Left lung (tissue), 10 donors: ENCODE results near the gene RNF31. TPM values are rescaled to one million over a fixed set of nuclear protein-coding genes. Genes with fewer than 3 reads are reported as not detected.

Experiments
- ATAC-seq: fragments of 200-7000 bp; cut with Tn5 transposase; one replicate; pipeline ENCODE4 v1.9.1; 2020; ENCODE audit warnings: moderate library complexity
- DNase-seq, 4 donors: peaks; one replicate each; pipeline ENCODE4 v3.0.0-alpha.2; 2013 to 2020
- H3K27ac ChIP-seq, 2 donors: fragments of 200-600 bp; sonication (generic) in 1 of 2; one replicate each; pipeline versions ENCODE4 v1.5.0 to v1.8.0; 2020 to 2021
- H3K27me3 ChIP-seq, 2 donors: fragments of 200-600 bp; sonication (generic) in 1 of 2; one replicate each; pipeline versions ENCODE4 v1.5.0 to v1.8.0; 2020 to 2021
- H3K36me3 ChIP-seq, 2 donors: fragments of 200-600 bp; sonication (generic) in 1 of 2; one replicate each; pipeline versions ENCODE4 v1.5.0 to v1.8.0; 2020 to 2021
- H3K4me1 ChIP-seq, 2 donors: fragments of 200-600 bp; one replicate each; pipeline ENCODE4 v1.8.0; 2021
- H3K4me3 ChIP-seq, 2 donors: fragments of 200-600 bp; sonication (generic) in 1 of 2; one replicate each; pipeline versions ENCODE4 v1.5.0 to v1.8.0; 2020 to 2021; ENCODE audit warnings: mild to moderate bottlenecking in 1 of 2
- H3K9me3 ChIP-seq, 2 donors: fragments of 200-600 bp; sonication (generic) in 1 of 2; one replicate each; pipeline versions ENCODE4 v1.5.0 to v1.8.0; 2020 to 2021
- intact Hi-C, 2 donors: fragments of 100-400 bp; cut with DNase I; formaldehyde crosslinking; loops; one replicate each; pipeline versions ENCODE4 v1.11.2 to v1.14.2; 2022
- polyA plus RNA-seq, 6 donors: library from polyadenylated mRNA; unstranded; fragments of 120-200 nt; gene quantifications; one replicate each; pipeline ENCODE4 v1.2.1, GENCODE V29; 2013; ENCODE audit not compliant: insufficient read length in 6 of 6
- total RNA-seq, 2 donors: library from RNA; stranded (reverse); fragmentation: NEBNext Ultra II Directional; extraction: Animal tissue kit (Norgen Biotek cat#: 25700); gene quantifications; one replicate each; pipeline ENCODE4 v1.2.1, GENCODE V29; 2021
- TF ChIP-seq, protein P1 (sequence below), 2 donors: fragments of 200-600 bp; sonication (generic) in 1 of 2; IDR thresholded peaks; one replicate each; pipeline versions ENCODE4 v1.5.0 to v1.8.0; 2021; ENCODE audit warnings: antibody characterized with exemption in 2 of 2
- donor health status: DM: no; HTN: yes; CAD: no.
- donor health status: DM: no; HTN: no; CAD: no.

The RNF31 gene
- total and polyA plus RNA-seq, 8 donors: 42.4 to 69.9 (median 54.6) TPM

DNA sequence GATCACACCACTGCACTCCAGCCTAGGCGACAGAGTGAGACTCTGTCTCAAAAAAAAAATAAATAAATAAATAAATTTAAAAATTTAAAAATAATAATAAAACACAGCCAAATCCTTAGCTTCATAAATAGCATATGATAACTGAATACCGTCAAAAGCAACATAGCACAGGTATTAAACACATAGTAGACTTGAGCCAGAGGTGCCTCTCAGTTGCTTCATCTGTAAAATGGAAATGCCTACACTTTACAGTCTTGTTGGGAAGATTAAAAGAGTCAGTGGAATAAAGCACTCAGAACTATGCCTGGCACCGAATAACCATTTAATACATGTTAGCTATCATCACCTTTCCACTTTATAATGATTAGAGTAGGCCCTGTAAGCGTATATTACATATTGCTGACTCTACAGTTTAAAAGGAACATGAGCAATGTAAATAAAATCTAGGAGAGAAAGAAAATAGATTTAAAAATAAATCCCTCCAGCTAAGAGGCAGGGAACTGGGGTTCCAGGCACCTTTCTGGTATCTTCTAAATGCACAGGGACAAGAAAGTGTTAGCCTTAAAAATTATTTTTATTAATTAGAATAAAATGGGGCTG, 40.5 kb upstream of the RNF31 start:
- ATAC-seq (no peak), DNase-seq (no peak)
- H3K27ac ChIP-seq: no peak overlapping the region
- TF ChIP-seq, protein P1, sequence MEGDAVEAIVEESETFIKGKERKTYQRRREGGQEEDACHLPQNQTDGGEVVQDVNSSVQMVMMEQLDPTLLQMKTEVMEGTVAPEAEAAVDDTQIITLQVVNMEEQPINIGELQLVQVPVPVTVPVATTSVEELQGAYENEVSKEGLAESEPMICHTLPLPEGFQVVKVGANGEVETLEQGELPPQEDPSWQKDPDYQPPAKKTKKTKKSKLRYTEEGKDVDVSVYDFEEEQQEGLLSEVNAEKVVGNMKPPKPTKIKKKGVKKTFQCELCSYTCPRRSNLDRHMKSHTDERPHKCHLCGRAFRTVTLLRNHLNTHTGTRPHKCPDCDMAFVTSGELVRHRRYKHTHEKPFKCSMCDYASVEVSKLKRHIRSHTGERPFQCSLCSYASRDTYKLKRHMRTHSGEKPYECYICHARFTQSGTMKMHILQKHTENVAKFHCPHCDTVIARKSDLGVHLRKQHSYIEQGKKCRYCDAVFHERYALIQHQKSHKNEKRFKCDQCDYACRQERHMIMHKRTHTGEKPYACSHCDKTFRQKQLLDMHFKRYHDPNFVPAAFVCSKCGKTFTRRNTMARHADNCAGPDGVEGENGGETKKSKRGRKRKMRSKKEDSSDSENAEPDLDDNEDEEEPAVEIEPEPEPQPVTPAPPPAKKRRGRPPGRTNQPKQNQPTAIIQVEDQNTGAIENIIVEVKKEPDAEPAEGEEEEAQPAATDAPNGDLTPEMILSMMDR (IDR thresholded peaks at IDR 0.05): no peak
- no peak overlapping the region for H3K4me3 ChIP-seq
- H3K4me1 ChIP-seq: peaks cover 0 to 16% of the 10 kb centered on the region in 2 donors
- peaks cover 0 to 21% of the 10 kb centered on the region in 2 donors for H3K36me3 ChIP-seq
- H3K27me3 ChIP-seq: no peaks in the 10 kb centered on the region
- no peaks in the 10 kb centered on the region for H3K9me3 ChIP-seq
- intact Hi-C loops: no loop called here

DNA sequence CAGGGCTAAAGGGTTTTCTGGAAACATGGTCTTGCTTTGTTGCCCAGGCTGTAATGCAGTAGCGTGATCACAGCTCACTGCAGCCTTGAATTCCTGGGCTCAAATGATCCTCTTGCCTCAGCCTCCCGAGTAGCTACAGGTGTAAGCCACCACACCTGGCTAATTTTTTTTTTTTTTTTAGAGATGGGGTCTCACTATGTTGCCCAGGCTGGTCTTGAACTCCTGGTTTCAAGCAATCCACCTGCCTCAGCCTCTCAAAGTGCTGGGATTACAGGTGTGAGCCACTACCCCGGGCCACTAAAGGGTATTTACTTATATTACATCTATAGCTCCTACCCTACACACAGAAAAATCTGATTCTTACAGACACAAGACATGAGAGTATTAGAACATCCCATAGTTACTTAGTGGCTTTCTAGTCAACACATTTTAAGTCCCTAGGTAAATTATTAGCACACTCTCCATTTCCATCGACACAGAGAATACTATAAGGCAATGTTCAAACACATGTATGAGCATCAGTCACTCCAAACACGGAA, 38.9 kb upstream of the RNF31 start:
- DNase-seq: no peak
- TF ChIP-seq, protein P1 (IDR thresholded peaks at IDR 0.05): no peak
- H3K27me3 ChIP-seq: no peaks in the 10 kb centered on the region
- H3K36me3 ChIP-seq: peaks cover 0 to 8% of the 10 kb centered on the region in 2 donors
- intact Hi-C loops: no loop called here
- no peaks in the 10 kb centered on the region for H3K9me3 ChIP-seq
- no peak for ATAC-seq
- H3K27ac ChIP-seq: peak overlapping the region; percentile 55 to 56
- H3K4me1 ChIP-seq: peaks cover 0 to 19% of the 10 kb centered on the region in 2 donors
- H3K4me3 ChIP-seq: no peak overlapping the region

DNA sequence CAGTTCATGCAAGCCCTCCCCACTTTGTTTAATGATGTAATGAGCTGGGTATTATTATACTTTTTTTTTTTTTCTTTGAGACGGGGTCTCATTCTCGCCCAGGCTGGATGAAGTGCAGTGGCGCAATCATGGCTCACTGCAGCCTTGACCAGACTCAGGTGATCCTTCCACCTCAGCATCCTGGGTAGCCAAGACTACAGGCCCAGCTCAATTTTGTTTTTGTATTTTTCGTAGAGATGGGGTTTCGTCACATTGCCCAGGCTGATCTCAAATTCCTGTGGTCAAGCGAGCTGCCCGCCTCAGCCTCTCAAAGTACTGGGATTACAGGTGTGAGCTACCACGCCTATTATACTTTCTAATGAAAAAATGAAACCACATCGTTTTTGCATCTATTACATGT, 37.2 kb upstream of the RNF31 start:
- ATAC-seq (no peak), DNase-seq (peak in 1 of 4 donors; percentile 19)
- intact Hi-C loops: no loop called here
- Histone ChIP-seq H3K4me3 (no peak overlapping the region), H3K9me3 (no peaks in the 10 kb centered on the region), H3K4me1 (peaks cover 0 to 22% of the 10 kb centered on the region in 2 donors), H3K27me3 (no peaks in the 10 kb centered on the region), H3K27ac (peak overlapping the region in 1 of 2 donors; percentile 19), H3K36me3 (no peaks in the 10 kb centered on the region)
- TF ChIP-seq, protein P1 (IDR thresholded peaks at IDR 0.05): no peak

DNA sequence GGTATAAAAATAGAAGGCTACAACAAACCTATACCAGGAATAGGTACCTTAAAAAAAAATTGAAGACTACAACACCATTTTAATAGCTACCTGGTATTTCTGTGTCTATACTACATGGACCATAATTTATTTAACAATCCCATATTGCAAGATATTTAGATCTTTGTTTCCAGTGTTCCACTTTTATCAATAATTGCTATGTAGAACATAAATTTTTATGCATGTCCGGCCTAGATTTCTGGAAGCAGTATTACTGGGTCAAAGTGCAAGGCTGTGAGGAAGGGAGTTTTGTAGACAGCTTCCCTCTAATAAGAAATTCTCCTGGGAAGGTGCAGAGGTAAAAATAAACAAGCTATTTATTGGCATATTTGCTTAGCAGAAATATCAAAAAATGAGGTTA, 36.8 kb upstream of the RNF31 start:
- TF ChIP-seq, protein P1 (IDR thresholded peaks at IDR 0.05): no peak
- Histone ChIP-seq H3K4me1 (peaks cover 2 to 24% of the 10 kb centered on the region in 2 donors), H3K27ac (no peak overlapping the region), H3K9me3 (no peaks in the 10 kb centered on the region), H3K4me3 (no peak overlapping the region), H3K36me3 (no peaks in the 10 kb centered on the region), H3K27me3 (no peaks in the 10 kb centered on the region)
- ATAC-seq: no peak
- DNase-seq: no peak
- intact Hi-C loops: no loop called here

DNA sequence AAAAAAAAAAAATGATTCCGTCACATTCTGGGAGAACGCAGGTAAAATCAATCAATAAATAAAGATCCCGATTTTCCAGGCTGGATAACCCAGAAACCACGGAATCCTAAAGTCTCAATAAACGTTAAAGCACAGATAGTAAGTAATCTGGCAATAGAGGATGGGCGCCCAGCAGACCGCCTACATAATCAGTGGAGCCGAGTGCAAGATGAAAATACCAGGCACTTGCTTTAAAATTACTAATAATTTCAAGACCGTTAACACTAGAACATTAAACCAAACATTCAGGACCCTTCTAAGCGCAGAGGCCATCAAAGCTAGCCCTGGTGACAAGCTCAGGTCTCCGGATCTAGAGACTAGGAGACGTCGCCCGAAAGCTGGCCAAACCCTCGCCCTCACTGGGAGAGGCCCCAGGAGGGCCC, 33.9 kb upstream of the RNF31 start:
- H3K27ac ChIP-seq: peak overlapping the region; percentile 99 to 100
- DNase-seq: no peak
- peaks cover 0 to 16% of the 10 kb centered on the region in 2 donors for H3K36me3 ChIP-seq
- ATAC-seq: peak; percentile 0
- H3K4me1 ChIP-seq: peaks cover 6 to 40% of the 10 kb centered on the region in 2 donors
- no peaks in the 10 kb centered on the region for H3K27me3 ChIP-seq
- intact Hi-C loops: no loop called here
- TF ChIP-seq, protein P1 (IDR thresholded peaks at IDR 0.05): no peak
- H3K4me3 ChIP-seq: peak overlapping the region; percentile 60 to 88
- no peaks in the 10 kb centered on the region for H3K9me3 ChIP-seq
